A673 (cell line): Measurements from ENCODE around the gene THADA.

Experiments
- EZH2 ChIP-seq: fragments of 200-600 bp; sonication (generic); IDR thresholded peaks from 2 replicates; pipeline ENCODE4 v1.6.1; 2017; ENCODE audit warnings: borderline replicate concordance, low read depth, mild to moderate bottlenecking, mixed read lengths, antibody characterized with exemption, low read length; ENCODE audit not compliant: poor library complexity, severe bottlenecking
- TF ChIP-seq, protein P1 (sequence below): fragments of 300-800, 200-600 bp; sonication (generic); conservative IDR thresholded peaks from 2 replicates; pipeline ENCODE4 v1.5.1; 2017; ENCODE audit warnings: low read depth, mild to moderate bottlenecking, antibody characterized with exemption, low read length, moderate library complexity, mixed read lengths

DNA sequence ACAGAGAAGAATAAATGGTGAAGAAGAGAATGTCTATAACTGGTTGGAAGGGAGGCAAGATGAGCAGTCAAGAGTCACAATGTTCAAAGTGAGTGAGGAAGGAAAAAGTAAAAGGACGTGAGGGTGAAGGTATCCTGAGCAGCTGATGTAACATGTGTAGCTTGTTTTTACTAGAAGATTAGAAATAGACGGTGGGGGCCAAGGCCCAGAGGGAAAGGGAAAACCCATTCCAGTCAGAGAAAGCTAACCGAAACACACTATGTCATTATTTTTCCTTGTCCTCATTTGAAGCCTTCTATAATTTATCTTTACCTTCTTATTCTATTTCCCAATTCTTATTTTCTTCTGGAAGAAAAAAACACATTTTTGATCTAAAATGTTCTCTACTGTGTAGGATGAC is 176.6 kb downstream of the THADA start:
- TF ChIP-seq, protein P1, sequence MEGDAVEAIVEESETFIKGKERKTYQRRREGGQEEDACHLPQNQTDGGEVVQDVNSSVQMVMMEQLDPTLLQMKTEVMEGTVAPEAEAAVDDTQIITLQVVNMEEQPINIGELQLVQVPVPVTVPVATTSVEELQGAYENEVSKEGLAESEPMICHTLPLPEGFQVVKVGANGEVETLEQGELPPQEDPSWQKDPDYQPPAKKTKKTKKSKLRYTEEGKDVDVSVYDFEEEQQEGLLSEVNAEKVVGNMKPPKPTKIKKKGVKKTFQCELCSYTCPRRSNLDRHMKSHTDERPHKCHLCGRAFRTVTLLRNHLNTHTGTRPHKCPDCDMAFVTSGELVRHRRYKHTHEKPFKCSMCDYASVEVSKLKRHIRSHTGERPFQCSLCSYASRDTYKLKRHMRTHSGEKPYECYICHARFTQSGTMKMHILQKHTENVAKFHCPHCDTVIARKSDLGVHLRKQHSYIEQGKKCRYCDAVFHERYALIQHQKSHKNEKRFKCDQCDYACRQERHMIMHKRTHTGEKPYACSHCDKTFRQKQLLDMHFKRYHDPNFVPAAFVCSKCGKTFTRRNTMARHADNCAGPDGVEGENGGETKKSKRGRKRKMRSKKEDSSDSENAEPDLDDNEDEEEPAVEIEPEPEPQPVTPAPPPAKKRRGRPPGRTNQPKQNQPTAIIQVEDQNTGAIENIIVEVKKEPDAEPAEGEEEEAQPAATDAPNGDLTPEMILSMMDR: no peak
- no peak for TF ChIP-seq EZH2
